HepG2 (cell line): ENCODE data around the gene TMEM117.

ENCODE experiments used
- CHD2 ChIP-seq: IDR thresholded peaks from 2 replicates; pipeline ENCODE4 v1.6.1; 2011; ENCODE audit warnings: low read depth, low read length, improper control_type of control experiment
- FOXC1 ChIP-seq: sonication (generic); formaldehyde crosslinking; IDR thresholded peaks from 2 replicates; pipeline ENCODE4 v1.8.0; 2022; ENCODE audit warnings: mild to moderate bottlenecking, missing genetic modification reagents, borderline replicate concordance
- KDM5B ChIP-seq: sonication (generic); formaldehyde crosslinking; IDR thresholded peaks from 2 replicates; pipeline ENCODE4 v1.4.0; 2020; ENCODE audit warnings: missing genetic modification reagents, mild to moderate bottlenecking, borderline replicate concordance
- MIER2 ChIP-seq: IDR thresholded peaks from 2 replicates; pipeline ENCODE4 v1.6.1; 2016; ENCODE audit warnings: missing biosample characterization, missing genetic modification reagents
- MYC ChIP-seq: sonication (generic); formaldehyde crosslinking; IDR thresholded peaks from 2 replicates; pipeline ENCODE4 v1.9.0; 2021; ENCODE audit warnings: missing genetic modification reagents, borderline replicate concordance
- PCBP2 ChIP-seq: fragments of 200-400 bp; formaldehyde crosslinking; optimal IDR thresholded peaks from 2 replicates; pipeline ENCODE3; 2018; ENCODE audit warnings: low read length, low read depth; ENCODE audit not compliant: poor library complexity, severe bottlenecking
- RAD51 ChIP-seq: fragments of 450-650 bp; IDR thresholded peaks from 2 replicates; pipeline ENCODE4 v1.6.1; 2016; ENCODE audit warnings: borderline replicate concordance
- REST ChIP-seq, 2 experiments: IDR thresholded peaks; 2 replicates each; pipeline ENCODE4 v1.6.1; 2011 to 2012; ENCODE audit warnings: low read length in 2 of 2, borderline replicate concordance in 1 of 2, low read depth in 1 of 2, mild to moderate bottlenecking in 1 of 2, moderate library complexity in 1 of 2
- TBX2 ChIP-seq: sonication (generic); formaldehyde crosslinking; IDR thresholded peaks from 2 replicates; pipeline ENCODE4 v1.5.0; 2020; ENCODE audit warnings: missing genetic modification reagents, mild to moderate bottlenecking, borderline replicate concordance
- ZNF224 ChIP-seq: sonication (generic); formaldehyde crosslinking; IDR thresholded peaks from 2 replicates; pipeline ENCODE4 v1.5.0; 2020; ENCODE audit warnings: mild to moderate bottlenecking, missing genetic modification reagents

- TF ChIP-seq MYC (CRISPR knock-in tag) (no peak), FOXC1 (CRISPR knock-in tag) (no peak), ZNF224 (no peak), RAD51 (no peak), KDM5B (CRISPR knock-in tag) (no peak), REST (IDR thresholded peaks at IDR 0.05; ENCODE audit: borderline replicate concordance in 1 of 2, low read depth in 1 of 2, low read length in 2 of 2) (no peak), MIER2 (CRISPR knock-in tag) (no peak), PCBP2 (no peak), CHD2 (no peak), TBX2 (CRISPR knock-in tag) (no peak)
Observed at GRCh38 chr12:44157359-44157758, 321.5 kb downstream of the TMEM117 start.
